ENCODE results near the gene MON1B.

The MON1B gene

GRCh38 chr16:77208382-77208781 lies 17.4 kb downstream of the MON1B start:
- Histone ChIP-seq H3K4ac (ENCODE audit: low read depth in 1 of 2, low read length in 2 of 2) (no peak overlapping the region), H3K4me3 (ENCODE audit: insufficient read depth in 1 of 2, low read depth in 1 of 2, low read length in 2 of 2) (no peak overlapping the region), H3K18ac (ENCODE audit: low read depth in 1 of 2, low read length in 2 of 2) (no peak overlapping the region), H4K91ac (ENCODE audit: low read length) (no peak overlapping the region), H3K4me1 (ENCODE audit: control insufficient read depth, insufficient read depth, low read depth, low read length) (peaks cover 17% of the 10 kb centered on the region), H2AFZ (ENCODE audit: low read depth, low read length) (no peak overlapping the region), H3K9ac (ENCODE audit: low read length) (no peak overlapping the region), H3K23ac (ENCODE audit: low read length in 2 of 2) (no peak overlapping the region), H3K27me3 (ENCODE audit: control insufficient read depth in 1 of 2, insufficient read depth in 1 of 2, low read length in 2 of 2) (peaks cover 0 to 41% of the 10 kb centered on the region in 2 experiments), H2BK15ac (ENCODE audit: low read depth, poor library complexity, severe bottlenecking) (no peak overlapping the region), H3K4me2 (ENCODE audit: low read length, poor library complexity, severe bottlenecking) (no peak overlapping the region), H2BK5ac (ENCODE audit: low read depth, low read length, poor library complexity, severe bottlenecking) (no peak overlapping the region), H3K27ac (ENCODE audit: low read length, poor library complexity, severe bottlenecking) (no peak overlapping the region), H2BK120ac (ENCODE audit: low read depth, low read length) (no peak overlapping the region), H4K8ac (ENCODE audit: low read length) (no peak overlapping the region), H3K14ac (ENCODE audit: low read length in 2 of 2) (no peak overlapping the region), H3K79me1 (replicated peaks; ENCODE audit: low read length, poor library complexity, severe bottlenecking) (no peaks in the 10 kb centered on the region), H3K9me3 (ENCODE audit: control insufficient read depth, low read length) (no peaks in the 10 kb centered on the region), H2AK5ac (ENCODE audit: low read length, severe bottlenecking) (no peak overlapping the region), H3K36me3 (ENCODE audit: control insufficient read depth in 1 of 2, insufficient read depth in 2 of 2, low read depth in 1 of 2, low read length in 2 of 2) (peaks cover 0 to 2% of the 10 kb centered on the region in 2 experiments), H2BK12ac (ENCODE audit: low read length in 2 of 2) (no peak overlapping the region)
- WGBS = 67% methylated on average over 3 of the region's 3 CpGs
- DNase-seq = no peak

GRCh38 chr16:77211880-77212740 lies 21.1 kb downstream of the MON1B start:
- Histone ChIP-seq H3K79me1 (replicated peaks; ENCODE audit: low read length, poor library complexity, severe bottlenecking) (peaks cover 2% of the 10 kb centered on the region), H2BK120ac (ENCODE audit: low read depth, low read length) (no peak overlapping the region), H3K36me3 (ENCODE audit: control insufficient read depth in 1 of 2, insufficient read depth in 2 of 2, low read depth in 1 of 2, low read length in 2 of 2) (peaks cover 0 to 5% of the 10 kb centered on the region in 2 experiments), H2BK15ac (ENCODE audit: low read depth, poor library complexity, severe bottlenecking) (peak overlapping the region; percentile 45), H3K27me3 (ENCODE audit: control insufficient read depth in 1 of 2, insufficient read depth in 1 of 2, low read length in 2 of 2) (peaks cover 0 to 59% of the 10 kb centered on the region in 2 experiments), H2BK5ac (ENCODE audit: low read depth, low read length, poor library complexity, severe bottlenecking) (no peak overlapping the region), H3K4me3 (ENCODE audit: insufficient read depth in 1 of 2, low read depth in 1 of 2, low read length in 2 of 2) (peak overlapping the region; percentile 73), H3K4me2 (ENCODE audit: low read length, poor library complexity, severe bottlenecking) (peak overlapping the region; percentile 82), H4K91ac (ENCODE audit: low read length) (peak overlapping the region; percentile 2), H2AK5ac (ENCODE audit: low read length, severe bottlenecking) (no peak overlapping the region), H4K8ac (ENCODE audit: low read length) (peak overlapping the region; percentile 42), H3K9ac (ENCODE audit: low read length) (peak overlapping the region; percentile 51), H3K14ac (ENCODE audit: low read length in 2 of 2) (peak overlapping the region in 1 of 2 experiments; percentile 26), H3K18ac (ENCODE audit: low read depth in 1 of 2, low read length in 2 of 2) (peak overlapping the region; percentile 3 to 81), H3K27ac (ENCODE audit: low read length, poor library complexity, severe bottlenecking) (no peak overlapping the region), H3K4me1 (ENCODE audit: control insufficient read depth, insufficient read depth, low read depth, low read length) (peaks cover 22% of the 10 kb centered on the region), H3K9me3 (ENCODE audit: control insufficient read depth, low read length) (no peaks in the 10 kb centered on the region), H2AFZ (ENCODE audit: low read depth, low read length) (peak overlapping the region; percentile 89), H3K23ac (ENCODE audit: low read length in 2 of 2) (peak overlapping the region in 1 of 2 experiments; percentile 43), H3K4ac (ENCODE audit: low read depth in 1 of 2, low read length in 2 of 2) (peak overlapping the region in 1 of 2 experiments; percentile 44), H2BK12ac (ENCODE audit: low read length in 2 of 2) (peak overlapping the region in 1 of 2 experiments; percentile 64)
- DNase-seq = peak; percentile 46
- WGBS = 1% methylated on average over 30 of the region's 66 CpGs

- Histone ChIP-seq H2AFZ (ENCODE audit: low read depth, low read length) (peak overlapping the region; percentile 89), H2BK12ac (ENCODE audit: low read length in 2 of 2) (peak overlapping the region in 1 of 2 experiments; percentile 64), H2BK15ac (ENCODE audit: low read depth, poor library complexity, severe bottlenecking) (peak overlapping the region; percentile 45), H2BK5ac (ENCODE audit: low read depth, low read length, poor library complexity, severe bottlenecking) (no peak overlapping the region), H3K4me2 (ENCODE audit: low read length, poor library complexity, severe bottlenecking) (peak overlapping the region; percentile 82), H3K79me1 (replicated peaks; ENCODE audit: low read length, poor library complexity, severe bottlenecking) (peaks cover 2% of the 10 kb centered on the region), H3K36me3 (ENCODE audit: control insufficient read depth in 1 of 2, insufficient read depth in 2 of 2, low read depth in 1 of 2, low read length in 2 of 2) (peaks cover 0 to 5% of the 10 kb centered on the region in 2 experiments), H3K14ac (ENCODE audit: low read length in 2 of 2) (peak overlapping the region in 1 of 2 experiments; percentile 26), H3K27me3 (ENCODE audit: control insufficient read depth in 1 of 2, insufficient read depth in 1 of 2, low read length in 2 of 2) (peaks cover 0 to 67% of the 10 kb centered on the region in 2 experiments), H3K4me1 (ENCODE audit: control insufficient read depth, insufficient read depth, low read depth, low read length) (peaks cover 22% of the 10 kb centered on the region), H3K9ac (ENCODE audit: low read length) (peak overlapping the region; percentile 51), H3K4ac (ENCODE audit: low read depth in 1 of 2, low read length in 2 of 2) (peak overlapping the region in 1 of 2 experiments; percentile 44), H3K9me3 (ENCODE audit: control insufficient read depth, low read length) (no peaks in the 10 kb centered on the region), H3K23ac (ENCODE audit: low read length in 2 of 2) (peak overlapping the region in 1 of 2 experiments; percentile 60), H3K18ac (ENCODE audit: low read depth in 1 of 2, low read length in 2 of 2) (peak overlapping the region; percentile 3 to 81), H2BK120ac (ENCODE audit: low read depth, low read length) (no peak overlapping the region), H2AK5ac (ENCODE audit: low read length, severe bottlenecking) (no peak overlapping the region), H3K27ac (ENCODE audit: low read length, poor library complexity, severe bottlenecking) (no peak overlapping the region), H4K91ac (ENCODE audit: low read length) (no peak overlapping the region), H3K4me3 (ENCODE audit: insufficient read depth in 1 of 2, low read depth in 1 of 2, low read length in 2 of 2) (peak overlapping the region; percentile 73), H4K8ac (ENCODE audit: low read length) (peak overlapping the region; percentile 42)
- DNase-seq = peak; percentile 52
- WGBS = 22% methylated on average over 62 of the region's 62 CpGs
Observed at GRCh38 chr16:77212741-77213541, 22.0 kb downstream of the MON1B start.

All from mesenchymal stem cell (in vitro differentiated cells and primary cell).